HG03103 (cell line): ENCODE measurements around the gene ABCC1.

Experiments used
- ATAC-seq: cut with Tn5 transposase; IDR thresholded peaks from one replicate; pipeline ENCODE4 v1.9.1; 2021; ENCODE audit warnings: low read depth; ENCODE audit not compliant: unreplicated experiment

ABCC1 gene

DNA sequence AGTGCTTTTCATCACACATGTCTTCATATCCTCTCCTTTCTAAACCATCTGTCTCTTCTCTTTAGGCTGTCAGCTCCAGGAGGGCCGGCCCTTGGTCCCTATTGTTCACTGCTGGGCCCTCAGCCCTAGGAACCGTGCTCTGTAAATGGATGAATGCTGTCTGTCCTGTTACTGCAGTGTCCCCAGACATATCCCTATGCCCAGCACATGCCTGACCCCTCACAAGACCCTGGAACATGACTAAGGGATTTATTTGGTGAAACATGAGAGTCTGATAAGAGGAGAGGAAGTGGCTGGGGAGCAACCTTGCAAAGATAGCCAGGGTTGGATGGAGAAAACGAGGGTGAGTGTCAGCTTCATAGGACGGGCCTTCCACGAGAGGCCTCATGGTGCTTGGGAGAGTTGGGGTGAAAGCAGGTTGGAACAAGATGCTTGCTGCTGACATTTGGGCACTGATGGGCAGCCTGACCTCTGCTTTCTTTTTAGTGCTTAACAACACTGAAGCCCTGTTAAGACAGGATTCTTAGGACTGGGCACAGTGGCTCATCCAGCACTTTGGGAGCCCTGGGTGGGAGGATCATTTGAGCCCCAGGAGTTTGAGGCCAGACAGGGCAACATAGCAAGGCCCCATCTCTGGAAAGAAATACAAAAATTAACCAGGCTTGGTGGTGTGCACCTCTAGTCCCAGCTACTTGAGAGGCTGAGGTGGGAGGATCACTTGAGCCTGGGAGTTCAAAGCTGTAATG, 39.0 kb downstream of the ABCC1 start:
- ATAC-seq = no peak

DNA sequence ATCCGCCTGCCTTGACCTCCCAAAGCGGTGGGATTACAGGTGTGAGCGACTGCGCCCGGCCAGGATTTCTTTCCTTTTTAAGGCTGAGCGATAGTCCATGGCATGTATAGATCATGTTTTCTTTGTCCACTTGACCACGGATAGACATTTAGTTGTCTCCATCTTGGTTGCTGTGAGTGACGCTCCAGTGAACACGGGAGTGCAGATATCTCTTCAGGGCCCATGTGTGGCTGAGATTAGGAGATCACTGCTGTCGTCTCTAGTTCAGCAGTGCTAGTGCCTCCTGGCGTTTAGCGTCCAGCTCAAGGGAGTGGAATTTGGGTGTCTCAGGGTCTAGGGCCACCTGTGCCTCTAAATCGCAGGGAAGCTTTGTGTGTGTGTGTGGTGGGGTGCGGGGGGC, 41.5 kb downstream of the ABCC1 start:
- ATAC-seq = no peak

DNA sequence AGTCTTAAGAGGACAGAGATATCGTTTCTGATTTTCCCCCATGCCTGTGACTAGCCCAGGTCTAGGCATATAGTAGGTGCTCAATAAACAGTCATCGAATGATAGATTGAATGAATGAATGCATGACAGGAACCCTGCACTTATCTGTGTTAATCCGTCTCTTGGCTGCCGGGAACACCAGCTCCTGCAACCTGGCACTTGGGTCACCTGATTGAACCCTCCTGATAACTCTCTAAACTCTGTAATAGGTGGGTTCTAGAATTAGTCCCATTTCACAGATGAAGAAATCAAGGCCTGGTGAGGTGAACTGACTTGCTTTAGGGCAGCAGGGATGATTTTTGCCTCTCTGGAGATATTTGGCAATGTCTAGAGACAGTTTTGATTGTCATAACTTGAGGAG, 43.7 kb downstream of the ABCC1 start:
- ATAC-seq = no peak

DNA sequence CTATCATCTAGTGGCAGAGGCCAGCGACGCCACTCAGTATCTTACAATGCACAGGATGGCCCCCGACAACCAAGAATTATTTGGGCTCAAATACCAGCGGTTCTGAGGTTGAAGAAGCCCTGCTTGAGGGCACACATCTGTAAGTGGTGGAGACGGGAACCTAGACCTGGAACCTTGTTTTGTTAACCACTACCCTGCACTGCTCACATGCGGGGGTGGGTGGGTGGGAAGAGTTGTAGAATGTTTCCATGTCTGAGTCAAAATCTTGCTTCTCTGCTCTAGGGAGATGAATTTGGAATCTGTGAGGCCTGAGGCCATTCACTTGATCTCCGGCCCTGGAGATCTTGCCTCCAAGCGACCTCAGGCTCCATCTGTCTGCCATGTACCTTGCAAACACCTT, 44.1 kb downstream of the ABCC1 start:
- ATAC-seq = no peak

DNA sequence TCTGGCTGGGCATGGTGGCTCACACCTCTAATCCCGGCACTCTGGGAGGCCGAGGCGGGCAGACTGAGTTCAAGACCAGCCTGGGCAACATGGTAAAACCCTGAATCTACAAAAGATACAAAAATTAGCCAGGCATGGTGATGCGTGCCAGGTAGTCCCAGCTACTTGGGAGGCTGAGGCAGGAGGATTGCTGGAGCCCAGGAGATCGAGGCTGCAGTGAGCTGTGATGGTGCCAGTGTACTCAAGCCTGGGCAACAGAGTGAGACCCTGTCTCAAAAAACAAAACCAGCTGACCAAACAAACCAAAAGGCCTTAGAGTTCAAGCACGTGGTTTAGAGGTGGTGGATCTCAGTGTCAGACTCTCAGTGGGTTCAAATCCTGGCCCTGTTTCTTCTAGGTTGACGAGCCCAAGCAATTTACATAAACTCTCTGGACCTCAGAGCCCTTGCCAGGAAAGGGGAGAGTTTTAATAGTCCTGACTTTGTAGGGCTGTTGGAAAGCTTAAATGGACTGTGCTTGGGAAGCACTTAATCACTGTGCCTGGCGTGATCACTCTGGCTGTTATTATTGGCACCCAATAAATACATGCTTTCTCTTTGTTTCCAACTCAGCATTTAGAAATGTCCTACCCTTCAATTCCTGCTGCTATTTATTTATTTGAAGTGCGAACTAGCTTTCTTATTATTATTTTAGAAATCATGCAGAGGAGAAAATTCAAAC, 44.7 kb downstream of the ABCC1 start:
- ATAC-seq = no peak

DNA sequence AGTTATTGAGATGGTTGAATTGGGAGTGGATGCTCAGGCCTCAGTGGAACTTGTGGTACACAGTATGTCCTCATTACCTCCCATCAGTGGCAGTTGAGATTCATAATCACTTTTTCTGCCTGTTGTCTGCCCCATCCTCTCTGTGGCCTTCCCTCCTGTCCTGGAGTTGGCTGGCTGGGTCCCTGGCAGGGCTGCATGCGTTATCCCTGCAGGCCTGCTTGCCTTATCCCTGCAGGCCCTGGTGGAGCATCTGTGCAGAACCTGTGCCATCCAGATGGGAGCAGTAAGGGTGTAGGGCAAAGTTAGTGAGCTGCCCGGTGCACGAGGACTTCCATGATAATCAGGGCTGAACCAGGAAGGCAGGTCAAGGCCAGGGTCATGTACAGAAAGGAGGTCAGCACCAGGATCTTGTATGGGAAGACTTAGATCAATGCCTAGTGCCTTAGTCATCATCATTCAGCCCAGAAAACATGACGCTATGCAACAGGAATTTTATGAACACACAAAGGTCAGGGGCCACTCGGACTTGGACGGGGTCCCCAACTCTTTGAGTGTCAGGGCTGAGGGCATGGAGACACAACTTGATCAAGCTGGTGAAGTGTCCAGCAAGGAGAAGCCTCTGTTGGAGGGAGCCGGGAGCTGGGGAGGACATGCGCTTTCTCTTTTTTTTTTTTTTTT, 47.2 kb downstream of the ABCC1 start:
- ATAC-seq = no peak

DNA sequence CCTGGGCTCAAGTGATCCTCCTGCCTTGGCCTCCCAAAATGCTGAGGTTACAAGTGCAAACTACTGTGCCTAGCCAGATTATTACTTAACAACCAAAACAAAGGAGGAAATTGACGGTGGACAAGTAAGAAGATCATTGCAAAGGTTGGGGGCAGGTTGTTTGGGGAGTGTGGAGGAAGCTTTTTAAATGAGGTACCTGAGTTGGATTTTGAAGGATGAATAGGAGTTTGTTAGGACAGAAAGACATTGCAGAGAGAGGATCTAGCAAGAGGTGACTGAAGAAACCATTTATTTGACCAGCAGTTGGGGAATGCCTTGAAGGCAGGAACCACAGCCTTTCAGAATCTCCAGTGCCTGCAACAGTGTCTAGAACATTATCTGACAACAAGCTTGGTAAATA, 51.3 kb downstream of the ABCC1 start:
- ATAC-seq = no peak

DNA sequence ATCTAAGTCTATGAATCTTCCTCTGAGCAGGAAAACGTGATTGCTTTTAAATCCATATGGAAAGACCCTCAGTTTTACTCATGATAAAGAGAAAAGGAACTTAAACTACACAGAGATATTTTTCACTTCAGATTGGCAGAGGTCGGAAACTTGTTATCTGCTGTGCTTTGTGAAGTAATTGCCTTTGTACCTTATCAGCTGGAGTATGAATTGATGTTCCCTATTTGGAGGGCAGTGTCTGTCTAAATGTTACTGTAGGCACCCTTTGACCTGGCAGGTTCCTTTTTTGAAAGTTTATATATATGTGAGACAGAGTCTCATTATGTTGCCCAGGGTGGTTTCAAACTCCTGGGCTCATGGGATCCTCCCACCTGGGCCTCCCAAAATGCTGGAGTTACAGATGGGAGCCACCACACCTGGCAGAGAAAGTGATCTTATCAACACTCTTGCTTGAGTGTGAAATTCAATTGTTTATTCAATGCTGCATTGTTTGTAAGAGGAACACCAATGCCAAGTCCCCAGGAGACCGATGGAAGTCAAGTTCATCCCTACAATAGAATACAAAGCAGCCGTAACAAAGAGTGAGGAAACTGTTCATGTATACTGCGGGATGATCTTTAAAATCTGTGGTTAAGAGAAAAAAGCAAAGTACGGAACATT, 52.3 kb downstream of the ABCC1 start:
- no peak for ATAC-seq

DNA sequence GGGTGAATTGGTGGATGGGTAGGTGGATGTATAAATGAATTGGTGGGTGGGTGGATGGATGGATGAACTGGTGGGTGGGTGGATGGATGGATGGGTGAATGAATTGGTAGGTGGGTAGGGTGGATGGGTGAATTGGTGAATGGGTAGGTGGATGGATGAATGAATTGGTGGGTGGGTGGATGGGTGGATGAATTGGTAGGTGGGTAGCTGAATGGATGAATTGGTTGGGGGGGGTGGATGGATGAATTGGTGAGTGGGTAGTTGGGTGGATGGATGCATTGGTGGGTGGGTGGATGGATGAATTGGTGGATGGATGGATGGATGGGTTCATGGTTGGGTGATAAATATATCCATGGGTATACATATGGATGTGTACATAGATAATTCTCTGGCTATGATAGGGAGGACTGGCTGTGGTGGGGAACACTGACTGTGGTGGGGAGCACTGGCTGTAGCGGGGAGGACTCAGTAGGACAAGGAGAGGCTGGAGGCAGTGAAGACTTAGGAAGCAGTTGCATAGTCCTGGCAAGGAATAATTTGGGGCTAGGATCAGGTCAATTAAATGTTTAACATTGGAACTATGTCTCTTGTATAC, 54.4 kb downstream of the ABCC1 start:
- no peak for ATAC-seq

DNA sequence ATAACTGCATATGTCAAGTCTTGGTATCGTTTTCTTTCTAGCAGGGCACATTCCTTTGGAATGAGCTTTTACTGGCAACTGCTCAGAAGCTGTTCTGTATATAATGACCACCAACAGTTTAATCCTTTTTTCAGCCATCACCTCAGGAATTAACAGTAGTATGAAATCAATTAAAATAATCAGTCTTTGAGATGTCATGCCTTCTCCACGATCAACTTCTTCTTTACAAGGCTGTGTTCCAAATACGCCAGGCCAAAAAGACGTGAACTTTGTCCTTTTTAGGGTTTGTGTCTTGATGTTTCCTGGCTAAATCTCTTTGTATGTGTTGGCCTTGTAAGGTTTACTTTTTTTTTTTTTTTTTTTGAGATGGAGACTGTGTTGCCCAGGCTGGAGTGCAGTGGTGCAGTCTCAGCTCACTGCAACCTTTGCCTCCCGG, 54.9 kb downstream of the ABCC1 start:
- no peak for ATAC-seq

DNA sequence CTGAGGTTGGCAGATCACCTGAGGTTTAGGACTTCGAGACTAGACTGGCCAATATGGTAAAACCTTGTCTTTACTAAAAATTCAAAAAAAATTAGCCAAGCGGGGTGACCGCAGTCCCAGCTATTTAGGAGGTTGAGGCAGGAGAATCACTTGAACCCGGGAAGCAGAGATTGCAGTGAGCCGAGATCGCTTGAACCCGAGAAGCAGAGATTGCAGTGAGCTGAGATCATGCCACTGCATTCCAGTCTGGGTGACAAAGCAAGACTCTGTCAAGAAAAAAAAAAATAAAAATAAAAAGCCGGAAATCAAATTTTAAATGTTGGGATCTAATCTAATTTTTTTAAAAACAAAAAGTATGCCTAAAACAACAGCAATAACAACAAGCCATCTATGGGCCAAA, 56.3 kb downstream of the ABCC1 start:
- ATAC-seq = no peak

DNA sequence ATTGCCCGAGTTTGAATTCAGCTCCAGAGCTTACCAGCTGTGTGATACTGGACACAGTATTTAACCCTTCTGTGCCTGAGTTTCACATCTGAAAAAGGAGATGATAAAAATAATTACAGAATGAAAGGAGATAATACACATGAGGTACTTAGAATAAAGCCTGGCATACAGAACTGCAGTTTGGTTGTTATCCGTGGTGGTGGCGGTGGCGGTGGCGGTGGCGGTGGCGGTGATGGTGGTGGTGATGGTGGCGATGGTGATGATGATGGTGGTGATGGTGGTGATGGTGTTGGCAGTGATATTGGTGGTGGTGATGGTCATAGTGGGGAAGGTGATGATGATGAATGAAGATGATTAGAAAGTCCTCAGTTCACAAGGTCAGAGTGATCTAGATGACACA, 57.2 kb downstream of the ABCC1 start:
- no peak for ATAC-seq

DNA sequence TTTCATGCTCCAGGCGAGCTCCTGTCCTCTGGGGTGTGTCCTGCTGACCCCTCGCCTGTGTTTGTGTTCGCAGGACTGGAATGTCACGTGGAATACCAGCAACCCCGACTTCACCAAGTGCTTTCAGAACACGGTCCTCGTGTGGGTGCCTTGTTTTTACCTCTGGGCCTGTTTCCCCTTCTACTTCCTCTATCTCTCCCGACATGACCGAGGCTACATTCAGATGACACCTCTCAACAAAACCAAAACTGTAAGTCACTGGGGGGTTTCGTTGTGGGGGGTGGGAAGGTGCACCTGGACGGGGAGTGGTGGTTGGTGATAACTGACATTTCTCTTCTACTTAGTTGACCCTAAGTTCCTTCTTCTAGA, 58.3 kb downstream of the ABCC1 start:
- ATAC-seq = peak; percentile 69

DNA sequence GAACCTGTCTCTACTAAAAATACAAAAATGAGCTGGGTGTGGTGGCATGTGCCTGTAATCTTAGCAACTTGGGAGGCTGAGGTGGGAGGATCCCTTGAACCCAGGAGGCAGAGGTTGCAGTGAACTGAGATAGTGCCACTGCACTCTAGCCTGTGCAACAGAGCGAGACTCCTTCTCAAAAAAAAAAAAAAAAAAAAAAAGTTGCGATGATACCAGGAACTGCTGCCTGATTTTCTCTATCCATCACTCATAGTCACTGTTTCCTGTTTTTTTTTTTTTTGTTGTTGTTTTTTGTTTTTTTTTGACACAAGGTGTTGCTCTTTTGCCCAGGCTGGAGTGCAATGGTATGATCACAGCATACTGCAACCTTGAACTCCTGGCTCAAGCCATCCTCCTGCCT, 59.2 kb downstream of the ABCC1 start:
- ATAC-seq = no peak

DNA sequence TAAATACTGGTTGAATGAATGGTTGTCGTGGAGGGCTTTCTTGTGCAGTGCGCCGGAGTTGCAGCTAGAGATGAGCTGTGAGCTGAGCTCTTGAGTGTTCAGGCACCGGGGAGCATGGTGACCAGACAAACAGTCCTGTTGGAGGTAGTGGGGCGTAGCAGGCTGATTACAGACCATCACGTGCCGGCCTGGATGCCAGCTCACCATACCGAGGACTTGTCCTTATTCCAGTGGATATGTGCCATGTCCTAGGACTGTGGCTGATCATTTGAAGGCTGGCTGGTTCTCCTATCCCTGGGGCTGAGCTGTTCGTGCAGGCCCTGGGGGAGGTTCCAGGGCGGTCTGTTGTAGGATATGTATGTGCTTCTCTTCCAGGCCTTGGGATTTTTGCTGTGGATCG, 60.0 kb downstream of the ABCC1 start:
- no peak for ATAC-seq

DNA sequence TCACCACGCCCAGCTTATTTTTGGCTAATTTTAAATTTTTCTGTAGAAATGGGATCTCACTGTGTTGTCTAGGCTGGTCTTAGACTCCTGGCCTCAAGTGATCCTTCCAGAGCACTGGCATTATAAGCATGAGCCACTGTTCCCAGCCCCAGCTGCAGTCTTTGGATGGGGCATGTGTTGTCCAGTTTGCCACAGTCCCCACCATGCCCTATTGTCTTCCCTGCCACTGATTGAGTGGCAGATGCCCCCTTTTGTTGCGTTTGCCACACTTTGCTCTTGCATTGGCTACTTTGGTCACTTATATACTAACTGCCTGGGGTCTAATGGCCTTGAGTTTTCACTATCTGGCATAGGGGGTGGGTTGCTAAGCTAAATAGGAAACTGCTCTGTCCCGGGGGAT, 60.8 kb downstream of the ABCC1 start:
- ATAC-seq = no peak

DNA sequence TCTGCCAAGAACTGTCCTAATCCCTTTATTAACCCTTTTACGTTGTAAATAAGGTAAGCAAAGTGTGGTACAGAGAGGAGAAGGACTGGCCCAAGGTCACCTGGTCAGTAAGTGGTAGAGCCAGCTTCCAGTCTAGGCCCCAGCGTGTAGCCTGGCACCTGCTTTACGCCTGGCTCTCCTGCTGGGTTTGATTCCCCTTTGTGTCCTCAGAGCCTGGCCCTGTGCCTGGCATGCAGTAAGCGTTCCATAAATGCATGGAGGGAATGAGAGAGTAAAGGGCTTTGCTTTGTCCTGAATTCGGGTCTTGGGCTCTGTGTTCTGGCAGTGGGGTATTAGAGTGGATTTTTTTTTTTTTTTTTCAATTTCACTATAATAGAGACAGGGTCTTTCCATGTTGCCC, 62.7 kb downstream of the ABCC1 start:
- no peak for ATAC-seq

DNA sequence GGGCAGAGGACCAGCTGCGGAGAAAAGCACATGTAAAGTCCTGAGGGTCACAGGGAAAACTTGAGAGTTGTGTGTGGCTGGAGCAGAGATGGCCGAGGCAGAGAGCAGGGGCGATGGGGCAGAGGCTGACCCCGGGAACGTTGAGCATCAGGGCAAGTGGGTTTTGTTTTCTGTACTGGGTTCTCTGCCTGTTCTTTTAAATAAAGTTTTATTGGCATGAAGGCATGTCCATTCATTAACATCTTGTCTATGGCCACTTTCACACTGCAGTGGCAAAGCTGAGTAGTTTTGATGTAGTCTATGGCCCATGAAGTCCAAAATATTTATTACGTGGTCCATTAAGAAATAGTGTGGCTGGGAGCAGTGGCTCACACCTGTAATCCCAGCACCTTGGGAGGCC, 64.4 kb downstream of the ABCC1 start:
- no peak for ATAC-seq

DNA sequence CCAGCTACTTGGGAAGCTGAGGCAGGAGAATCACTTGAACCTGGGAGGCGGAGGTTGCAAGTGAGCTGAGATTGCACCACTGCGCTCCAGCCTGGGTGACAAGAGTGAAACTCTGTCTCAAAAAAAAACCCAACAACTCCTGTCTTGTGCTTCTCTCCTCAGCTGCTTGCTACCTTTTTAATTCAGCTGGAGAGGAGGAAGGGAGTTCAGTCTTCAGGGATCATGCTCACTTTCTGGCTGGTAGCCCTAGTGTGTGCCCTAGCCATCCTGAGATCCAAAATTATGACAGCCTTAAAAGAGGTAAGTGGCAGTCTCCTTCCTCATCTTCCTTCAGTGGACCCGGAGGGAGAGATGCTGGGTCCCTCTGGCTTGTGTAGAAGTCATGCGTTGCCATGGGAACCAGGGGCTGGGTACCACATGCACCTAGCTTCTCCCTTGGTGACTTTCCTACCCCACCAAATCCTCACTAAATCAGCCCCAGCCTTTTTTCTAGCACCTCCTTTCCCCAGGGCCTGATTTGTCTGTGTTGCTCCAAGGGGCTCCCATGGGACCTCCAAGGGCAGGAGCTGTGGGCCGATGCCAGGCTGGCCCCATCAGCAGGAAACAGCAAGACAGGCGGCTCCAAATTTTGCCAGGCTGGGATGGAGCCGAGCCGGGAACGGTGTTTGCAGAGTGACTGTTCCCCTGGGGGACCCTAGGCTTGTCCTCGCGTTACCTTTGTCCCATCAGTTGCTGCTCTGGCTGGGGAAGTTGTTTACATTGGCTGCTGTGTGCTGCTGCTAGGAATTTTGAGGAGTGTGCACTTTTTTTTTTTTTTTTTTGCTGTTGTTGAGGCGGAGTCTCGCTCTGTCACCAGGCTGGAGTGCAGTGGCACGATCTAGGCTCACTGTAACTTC, 65.2 kb downstream of the ABCC1 start:
- no peak for ATAC-seq

DNA sequence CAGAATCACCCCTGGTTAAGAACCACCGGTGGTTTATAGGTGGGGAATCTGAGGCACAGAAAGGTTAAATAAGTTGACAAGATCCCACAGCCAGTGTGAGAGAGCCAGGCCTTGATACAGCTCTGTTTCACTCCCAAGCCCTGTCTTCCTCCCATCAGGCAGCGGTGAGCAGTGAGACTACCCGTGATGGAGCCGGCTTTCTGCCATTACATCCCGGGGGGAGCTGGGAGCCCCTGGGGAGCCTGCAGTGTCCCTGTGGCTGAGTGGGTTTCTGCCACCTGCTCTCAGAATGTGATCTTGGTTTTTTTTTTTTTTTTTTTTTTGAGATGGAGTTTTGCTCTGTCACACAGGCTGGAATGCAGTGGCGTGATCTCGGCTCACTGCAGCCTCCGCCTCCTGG, 66.4 kb downstream of the ABCC1 start:
- no peak for ATAC-seq
